K562 (cell line): ENCODE measurements around the gene RDM1. TPM values are rescaled to one million over a fixed set of nuclear protein-coding genes. Genes with fewer than 3 reads are reported as not detected.

Experiments used
- BHLHE40 ChIP-seq: IDR thresholded peaks from 2 replicates; pipeline ENCODE4 v1.6.1; 2011; ENCODE audit warnings: low read length, improper control_type of control experiment
- CBFA2T2 ChIP-seq: fragments of 450-650 bp; conservative IDR thresholded peaks from 2 replicates; pipeline ENCODE4 v1.6.1; 2017; ENCODE audit warnings: mild to moderate bottlenecking
- EHMT2 ChIP-seq: fragments of 450-650 bp; IDR thresholded peaks from 2 replicates; pipeline ENCODE4 v1.6.1; 2018; ENCODE audit warnings: antibody characterized with exemption
- HDAC6 ChIP-seq: IDR thresholded peaks from 2 replicates; pipeline ENCODE4 v1.6.1; 2012; ENCODE audit warnings: low read depth, mild to moderate bottlenecking, control low read depth, inconsistent platforms, low read length, moderate library complexity
- HEY1 ChIP-seq: fragments of 250-450 bp; sonication (Bioruptor Pico); IDR thresholded peaks from 2 replicates; pipeline ENCODE4 v1.5.0; 2020; ENCODE audit warnings: mild to moderate bottlenecking, moderate library complexity, borderline replicate concordance
- KHSRP ChIP-seq: fragments of 450-650 bp; IDR thresholded peaks from 2 replicates; pipeline ENCODE4 v1.6.1; 2017
- MTA3 ChIP-seq: fragments of 450-650 bp; formaldehyde crosslinking; IDR thresholded peaks from 2 replicates; pipeline ENCODE4 v1.6.1; 2017; ENCODE audit warnings: mild to moderate bottlenecking, borderline replicate concordance
- NCOA4 ChIP-seq: fragments of 450-650 bp; IDR thresholded peaks from 2 replicates; pipeline ENCODE4 v1.6.1; 2018; ENCODE audit warnings: mild to moderate bottlenecking; ENCODE audit not compliant: partially characterized antibody
- RAD51 ChIP-seq: fragments of 450-650 bp; IDR thresholded peaks from 2 replicates; pipeline ENCODE4 v1.7.1; 2016; ENCODE audit warnings: low read depth, mild to moderate bottlenecking, borderline replicate concordance
- RNF2 ChIP-seq: sonication (generic); IDR thresholded peaks from 2 replicates; pipeline ENCODE4 v1.6.1; 2016
- SMARCB1 ChIP-seq: IDR thresholded peaks from 2 replicates; pipeline ENCODE4 v1.6.1; 2011; ENCODE audit warnings: improper control_type of control experiment, low read depth; ENCODE audit not compliant: insufficient read length
- TBL1XR1 ChIP-seq, 2 experiments: IDR thresholded peaks; 2 replicates each; pipeline ENCODE4 v1.6.1; 2012; ENCODE audit warnings: improper control_type of control experiment in 2 of 2, low read length in 2 of 2, mild to moderate bottlenecking in 1 of 2
- TSC22D4 ChIP-seq: fragments of 450-650 bp; IDR thresholded peaks from 2 replicates; pipeline ENCODE4 v1.6.1; 2016; ENCODE audit warnings: missing genetic modification characterization, missing biosample characterization, control low read depth
- XRCC3 ChIP-seq: fragments of 450-650 bp; IDR thresholded peaks from 2 replicates; pipeline ENCODE4 v1.6.1; 2017; ENCODE audit warnings: mild to moderate bottlenecking, moderate library complexity
- YY1 ChIP-seq, 3 experiments: IDR thresholded peaks; 2 replicates each; pipeline ENCODE4 v1.6.1; 2011; ENCODE audit warnings: low read length in 2 of 3, mild to moderate bottlenecking in 2 of 3, moderate library complexity in 2 of 3, borderline replicate concordance in 1 of 3, control low read depth in 1 of 3, low read depth in 1 of 3; ENCODE audit not compliant: insufficient read depth in 3 of 3, insufficient replicate concordance in 2 of 3, control insufficient read depth in 1 of 3, insufficient read length in 1 of 3; ENCODE audit errors: extremely low read depth in 1 of 3
- ZBTB17 ChIP-seq: fragments of 450-650 bp; formaldehyde crosslinking; IDR thresholded peaks from 2 replicates; pipeline ENCODE4 v1.4.0; 2020; ENCODE audit warnings: mild to moderate bottlenecking
- ZMIZ1 ChIP-seq, 2 experiments: fragments of 150-350 bp in 1 of 2; IDR thresholded peaks; 2 replicates each; pipeline ENCODE4 v1.6.1; 2012 to 2016; ENCODE audit warnings: low read depth in 2 of 2, low read length in 2 of 2, mild to moderate bottlenecking in 1 of 2, moderate library complexity in 1 of 2
- ZNF445 ChIP-seq: fragments of 250-450 bp; sonication (Bioruptor Pico); IDR thresholded peaks from 2 replicates; pipeline ENCODE4 v1.4.0; 2020; ENCODE audit warnings: low read depth, mild to moderate bottlenecking, moderate library complexity
- ZNF551 ChIP-seq: fragments of 250-450 bp; sonication (Bioruptor Pico); IDR thresholded peaks from 2 replicates; pipeline ENCODE4 v1.5.0; 2021; ENCODE audit warnings: mild to moderate bottlenecking, moderate library complexity
- ZNF644 ChIP-seq: fragments of 200-800 bp; sonication (Bioruptor generic); IDR thresholded peaks from 2 replicates; pipeline ENCODE4 v1.6.1; 2016; ENCODE audit warnings: low read depth, missing genetic modification characterization, missing compliant biosample characterization
- ZNF668 ChIP-seq: fragments of 250-450 bp; sonication (Bioruptor Pico); IDR thresholded peaks from 2 replicates; pipeline ENCODE4 v1.8.0; 2022; ENCODE audit warnings: mild to moderate bottlenecking, inconsistent platforms
- polyA plus RNA-seq, 8 experiments: library from polyadenylated mRNA; depleted of rRNA in 4 of 8; stranded (reverse) in 5 of 8; unstranded in 3 of 8; fragments of >200 nt; fragmentation: Nextera tagmentation in 2 of 8; fragmentation: Illumina TruSeq in 1 of 8; extraction: Ambion mirVana in 2 of 8; extraction: Trizol in 1 of 8; gene quantifications; 2 replicates each; pipeline versions ENCODE4 v1.2.1 to v1.2.3, GENCODE V29; 2011 to 2014; ENCODE audit warnings: inconsistent platforms in 1 of 8, missing spikeins in 1 of 8
- total RNA-seq, 7 experiments: library from RNA; depleted of rRNA in 6 of 7; stranded (reverse); fragments of >200 nt in 6 of 7; fragmentation: Illumina TruSeq in 2 of 7; extraction: Trizol in 2 of 7; gene quantifications; 2 replicates each; pipeline versions ENCODE4 v1.2.1 to v1.2.3, GENCODE V29; 2011 to 2021; ENCODE audit warnings: low replicate concordance in 1 of 7
- TF ChIP-seq, protein P1 (sequence below): sonication (generic); formaldehyde crosslinking; IDR thresholded peaks from 2 replicates; pipeline ENCODE4 v1.5.0; 2020; ENCODE audit warnings: missing genetic modification reagents
- TF ChIP-seq, protein P2 (sequence below): sonication (generic); formaldehyde crosslinking; IDR thresholded peaks from 2 replicates; pipeline ENCODE4 v1.8.0; 2022; ENCODE audit warnings: missing genetic modification reagents, mild to moderate bottlenecking, moderate library complexity, borderline replicate concordance

RDM1 gene
- total and polyA plus RNA-seq, 9 of the 15 experiments (the other 6 are each of a cell fraction or from before 2014, with no cell fraction given) = 2.5 to 11.2 (median 5.4) TPM

- TF ChIP-seq ZMIZ1 (IDR thresholded peaks at IDR 0.05; ENCODE audit: low read depth in 2 of 2, low read length in 2 of 2) (no peak), TSC22D4 (tag) (no peak), NCOA4 (no peak), SMARCB1 (no peak), ZNF644 (tag) (no peak), BHLHE40 (0 out of 2 replicates have a peak, but pooled peaks have one; percentile 15), RNF2 (no peak), ZNF668 (CRISPR knock-in tag) (no peak), ZBTB17 (CRISPR knock-in tag) (no peak), ZNF551 (CRISPR knock-in tag) (no peak), TBL1XR1 (IDR thresholded peaks at IDR 0.05; ENCODE audit: low read length in 2 of 2) (no peak), YY1 (IDR thresholded peaks at IDR 0.05; ENCODE audit: borderline replicate concordance in 1 of 3, control insufficient read depth in 1 of 3, extremely low read depth in 1 of 3, insufficient read depth in 3 of 3, insufficient read length in 1 of 3, insufficient replicate concordance in 2 of 3, low read depth in 1 of 3, low read length in 2 of 3) (peak in 1 of 3 experiments; percentile 25), HDAC6 (no peak), RAD51 (no peak), HEY1 (CRISPR knock-in tag) (no peak), MTA3 (no peak), XRCC3 (no peak), ZNF445 (CRISPR knock-in tag) (no peak), CBFA2T2 (0 out of 2 replicates have a peak, but pooled peaks have one; percentile 15), KHSRP (no peak), EHMT2 (no peak)
- TF ChIP-seq, protein P1, sequence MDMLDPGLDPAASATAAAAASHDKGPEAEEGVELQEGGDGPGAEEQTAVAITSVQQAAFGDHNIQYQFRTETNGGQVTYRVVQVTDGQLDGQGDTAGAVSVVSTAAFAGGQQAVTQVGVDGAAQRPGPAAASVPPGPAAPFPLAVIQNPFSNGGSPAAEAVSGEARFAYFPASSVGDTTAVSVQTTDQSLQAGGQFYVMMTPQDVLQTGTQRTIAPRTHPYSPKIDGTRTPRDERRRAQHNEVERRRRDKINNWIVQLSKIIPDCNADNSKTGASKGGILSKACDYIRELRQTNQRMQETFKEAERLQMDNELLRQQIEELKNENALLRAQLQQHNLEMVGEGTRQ (CRISPR knock-in tag) = 0 out of 2 replicates have a peak, but pooled peaks have one; percentile 42
- TF ChIP-seq, protein P2, sequence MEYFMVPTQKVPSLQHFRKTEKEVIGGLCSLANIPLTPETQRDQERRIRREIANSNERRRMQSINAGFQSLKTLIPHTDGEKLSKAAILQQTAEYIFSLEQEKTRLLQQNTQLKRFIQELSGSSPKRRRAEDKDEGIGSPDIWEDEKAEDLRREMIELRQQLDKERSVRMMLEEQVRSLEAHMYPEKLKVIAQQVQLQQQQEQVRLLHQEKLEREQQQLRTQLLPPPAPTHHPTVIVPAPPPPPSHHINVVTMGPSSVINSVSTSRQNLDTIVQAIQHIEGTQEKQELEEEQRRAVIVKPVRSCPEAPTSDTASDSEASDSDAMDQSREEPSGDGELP = no peak
These were observed 12.9 kb downstream of the RDM1 start (continued) for GRCh38 chr17:35917519-35918213.
